H1 (cell line): ENCODE measurements around the gene PEPD. TPM values are rescaled to one million over a fixed set of nuclear protein-coding genes. Genes with fewer than 3 reads are reported as not detected.

ENCODE experiments used
- CTCF ChIA-PET: fragments of 300-600 bp; sonication (Branson Sonifier 250); formaldehyde crosslinking; loops from one replicate; lab custom pipeline; 2021; ENCODE audit not compliant: partially characterized antibody; lab: Charles Lee
- POLR2A ChIA-PET: fragments of 300-600 bp; sonication (Branson Sonifier 250); formaldehyde crosslinking; loops from one replicate; lab custom pipeline; 2021; ENCODE audit warnings: inconsistent platforms; ENCODE audit not compliant: partially characterized antibody; lab: Charles Lee
- DNase-seq, 2 experiments: peaks; one replicate each; pipeline versions ENCODE4 v3.0.0 to v3.0.0-alpha.2; 2010 to 2022; ENCODE audit warnings: low spot score in 2 of 2, low read depth in 1 of 2, mixed read lengths in 1 of 2
- FAIRE-seq: peaks from 2 replicates; lab custom pipeline; 2011; peaks lifted over from hg19 to GRCh38; lab: Jason Lieb, UNC
- H2AFZ ChIP-seq: 2 replicates; pipeline ENCODE4 v1.8.1; 2012; ENCODE audit warnings: low read length, inconsistent platforms
- H2AK5ac ChIP-seq: 2 replicates; pipeline ENCODE4 v1.6.1; 2013; ENCODE audit warnings: low read depth, low read length
- H2BK120ac ChIP-seq: replicated peaks from 2 replicates; pipeline ENCODE3; 2013; ENCODE audit warnings: low read depth, low read length, inconsistent platforms
- H2BK12ac ChIP-seq: 2 replicates; pipeline ENCODE4 v1.6.1; 2013; ENCODE audit warnings: low read depth, low read length
- H2BK15ac ChIP-seq: 2 replicates; pipeline ENCODE4 v1.6.1; 2013; ENCODE audit warnings: low read length
- H2BK20ac ChIP-seq: 2 replicates; pipeline ENCODE4 v1.6.1; 2013; ENCODE audit warnings: low read length
- H2BK5ac ChIP-seq: 2 replicates; pipeline ENCODE4 v1.6.1; 2013; ENCODE audit warnings: low read depth, low read length
- H3K14ac ChIP-seq: 2 replicates; pipeline ENCODE4 v1.6.1; 2013; ENCODE audit warnings: inconsistent platforms; ENCODE audit not compliant: insufficient read length
- H3K18ac ChIP-seq: 2 replicates; pipeline ENCODE4 v1.6.1; 2013; ENCODE audit warnings: low read length; ENCODE audit errors: extremely low read depth
- H3K23ac ChIP-seq: 2 replicates; pipeline ENCODE4 v1.6.1; 2013; ENCODE audit warnings: inconsistent platforms; ENCODE audit not compliant: insufficient read length
- H3K23me2 ChIP-seq: 2 replicates; pipeline ENCODE4 v1.6.1; 2013; ENCODE audit warnings: low read depth, low read length
- H3K27ac ChIP-seq: 2 replicates; pipeline ENCODE4 v1.6.1; 2011; ENCODE audit warnings: low read depth, low read length, inconsistent platforms
- H3K27me3 ChIP-seq, 4 experiments: replicated peaks in 1 of 4; 1 replicate in 1 of 4; 2 replicates in 3 of 4; pipeline versions ENCODE4 v1.6.1 to v1.8.1; 2011 to 2013; ENCODE audit warnings: low read length in 3 of 4, mild to moderate bottlenecking in 3 of 4, inconsistent platforms in 2 of 4, mixed read lengths in 2 of 4, moderate library complexity in 1 of 4; ENCODE audit not compliant: control insufficient read depth in 3 of 4, insufficient read depth in 3 of 4; ENCODE audit errors: extremely low read depth in 1 of 4
- H3K36me3 ChIP-seq, 4 experiments: 2 replicates each; pipeline versions ENCODE4 v1.6.1 to v1.8.1; 2011 to 2013; ENCODE audit warnings: mild to moderate bottlenecking in 4 of 4, low read length in 3 of 4, moderate library complexity in 2 of 4, control low read depth in 1 of 4, inconsistent platforms in 1 of 4; ENCODE audit not compliant: insufficient read depth in 4 of 4, control insufficient read depth in 2 of 4
- H3K4ac ChIP-seq: replicated peaks from 2 replicates; pipeline ENCODE3; 2013; ENCODE audit warnings: low read length, low read depth, mixed read lengths, inconsistent platforms; ENCODE audit not compliant: insufficient read length
- H3K4me1 ChIP-seq, 4 experiments: replicated peaks in 1 of 4; 1 replicate in 1 of 4; 2 replicates in 3 of 4; pipeline versions ENCODE4 v1.6.1 to v1.8.1; 2011 to 2013; ENCODE audit warnings: low read length in 3 of 4, inconsistent platforms in 2 of 4, mixed read lengths in 1 of 4; ENCODE audit not compliant: insufficient read depth in 4 of 4, control insufficient read depth in 3 of 4
- H3K4me2 ChIP-seq, 2 experiments: 2 replicates each; pipeline versions ENCODE4 v1.6.1 to v1.8.1; 2011 to 2013; ENCODE audit warnings: low read depth in 2 of 2, low read length in 2 of 2, control low read depth in 1 of 2, inconsistent platforms in 1 of 2, mild to moderate bottlenecking in 1 of 2; ENCODE audit not compliant: insufficient read depth in 1 of 2
- H3K4me3 ChIP-seq, 4 experiments: fragments of 200-600, 300-600 bp in 1 of 4; sonication (generic), shearing (Covaris generic), sonication (Bioruptor Twin) in 1 of 4; 2 replicates each; pipeline versions ENCODE4 v1.5.1 to v1.8.1; 2011 to 2016; ENCODE audit warnings: low read length in 4 of 4, low read depth in 3 of 4, control low read depth in 2 of 4, inconsistent platforms in 2 of 4, mild to moderate bottlenecking in 2 of 4, mixed read lengths in 1 of 4, moderate library complexity in 1 of 4; ENCODE audit not compliant: insufficient read depth in 2 of 4; ENCODE audit errors: extremely low read depth in 1 of 4
- H3K56ac ChIP-seq: replicated peaks from 2 replicates; pipeline ENCODE3; 2013; ENCODE audit warnings: low read depth, mild to moderate bottlenecking, mixed read lengths, low read length, inconsistent platforms; ENCODE audit not compliant: insufficient read length
- H3K79me1 ChIP-seq: 2 replicates; pipeline ENCODE4 v1.6.1; 2013; ENCODE audit warnings: low read depth, low read length, control low read depth
- H3K79me2 ChIP-seq, 2 experiments: 2 replicates each; pipeline versions ENCODE4 v1.6.1 to v1.8.1; 2012 to 2013; ENCODE audit warnings: low read length in 2 of 2, mild to moderate bottlenecking in 2 of 2, inconsistent platforms in 1 of 2; ENCODE audit not compliant: insufficient read depth in 2 of 2, control insufficient read depth in 1 of 2
- H3K9ac ChIP-seq, 4 experiments: replicated peaks in 1 of 4; 1 replicate in 1 of 4; 2 replicates in 3 of 4; pipeline versions ENCODE4 v1.6.1 to v1.8.1; 2011 to 2013; ENCODE audit warnings: low read depth in 3 of 4, low read length in 3 of 4, control low read depth in 2 of 4, mild to moderate bottlenecking in 2 of 4, moderate library complexity in 2 of 4, inconsistent platforms in 1 of 4; ENCODE audit errors: extremely low read depth in 1 of 4
- H3K9me3 ChIP-seq, 2 experiments: 2 replicates each; pipeline versions ENCODE4 v1.6.1 to v1.8.1; 2012 to 2013; ENCODE audit warnings: mild to moderate bottlenecking in 2 of 2, moderate library complexity in 2 of 2, control low read depth in 1 of 2, inconsistent platforms in 1 of 2, low read depth in 1 of 2, low read length in 1 of 2, mixed read lengths in 1 of 2; ENCODE audit not compliant: insufficient read depth in 2 of 2
- H4K20me1 ChIP-seq, 2 experiments: replicated peaks in 1 of 2; 2 replicates each; pipeline versions ENCODE3 to v1.8.1; 2011 to 2013; ENCODE audit warnings: inconsistent platforms in 2 of 2, low read length in 2 of 2, mild to moderate bottlenecking in 1 of 2; ENCODE audit not compliant: insufficient read depth in 2 of 2, control insufficient read depth in 1 of 2
- H4K5ac ChIP-seq: 2 replicates; pipeline ENCODE4 v1.6.1; 2013; ENCODE audit warnings: low read length, low read depth, mixed read lengths, inconsistent platforms; ENCODE audit not compliant: insufficient read length
- H4K8ac ChIP-seq: 2 replicates; pipeline ENCODE4 v1.8.0; 2013; ENCODE audit warnings: mild to moderate bottlenecking, moderate library complexity, low read length, inconsistent platforms; ENCODE audit not compliant: insufficient read depth; ENCODE audit errors: extremely low read depth
- H4K91ac ChIP-seq: replicated peaks from 2 replicates; pipeline ENCODE3; 2013; ENCODE audit warnings: low read length, mixed read lengths, inconsistent platforms; ENCODE audit not compliant: insufficient read length
- CHD2 ChIP-seq: IDR thresholded peaks from 2 replicates; pipeline ENCODE4 v1.6.1; 2012; ENCODE audit warnings: low read length, improper control_type of control experiment
- EZH2 ChIP-seq: fragments of 200-600 bp; sonication (generic); IDR thresholded peaks from 2 replicates; pipeline ENCODE4 v1.7.1; 2012; ENCODE audit warnings: low read depth, mild to moderate bottlenecking, moderate library complexity, low read length, inconsistent platforms; ENCODE audit not compliant: severe bottlenecking
- FOSL1 ChIP-seq: IDR thresholded peaks from 2 replicates; pipeline ENCODE4 v1.6.1; 2011; ENCODE audit warnings: mild to moderate bottlenecking, low read depth, low read length, moderate library complexity; ENCODE audit not compliant: insufficient read depth
- GABPA ChIP-seq: IDR thresholded peaks from 2 replicates; pipeline ENCODE4 v1.6.1; 2011; ENCODE audit warnings: mild to moderate bottlenecking, low read length, moderate library complexity, borderline replicate concordance; ENCODE audit not compliant: insufficient read depth
- JUN ChIP-seq: IDR thresholded peaks from 2 replicates; pipeline ENCODE4 v1.6.1; 2011; ENCODE audit warnings: low read depth, mild to moderate bottlenecking, improper control_type of control experiment, low read length
- KDM1A ChIP-seq: fragments of 200-600, 300-600 bp; sonication (generic); IDR thresholded peaks from 2 replicates; pipeline ENCODE4 v1.7.1; 2016; ENCODE audit warnings: mild to moderate bottlenecking, low read length, borderline replicate concordance
- WGBS, 2 experiments: shearing (Covaris generic) in 1 of 2; methylation state at CpG; one replicate each; pipeline versions ENCODE4 v1.1.6 to v1.1.7; 2013 to 2015; ENCODE audit warnings: low lambda C conversion rate in 2 of 2, mixed read lengths in 2 of 2, inconsistent platforms in 1 of 2, low coverage in 1 of 2, missing lambda C conversion rate in 1 of 2; ENCODE audit not compliant: insufficient replicate concordance in 2 of 2, insufficient coverage in 1 of 2, insufficient read length in 1 of 2; ENCODE audit errors: extremely low coverage in 1 of 2, missing lambda C conversion rate in 1 of 2; 5-methylcytosine and 5-hydroxymethylcytosine counted together
- polyA plus RNA-seq, 7 experiments: library from polyadenylated mRNA; depleted of rRNA in 3 of 7; stranded (reverse) in 5 of 7; unstranded in 2 of 7; fragments of >200 nt in 5 of 7; fragments of 200-250 nt in 2 of 7; gene quantifications; 1 replicate in 5 of 7; 2 replicates in 1 of 7; 4 replicates in 1 of 7; pipeline versions ENCODE4 v1.2.1 to v1.2.3, GENCODE V29; 2011 to 2013; ENCODE audit warnings: missing spikeins in 2 of 7, mixed read lengths in 2 of 7
- total RNA-seq: library from RNA; stranded (reverse); fragmentation: NEBNext Ultra II Directional; extraction: Animal tissue kit (Norgen Biotek cat#: 25700); gene quantifications from 2 replicates; pipeline ENCODE4 v1.2.1, GENCODE V29; 2021

PEPD gene
- total and polyA plus RNA-seq, 2 of the 8 experiments (the other 6 are each of a cell fraction or from before 2014, with no cell fraction given), result 84.1 to 178 TPM

GRCh38 chr19:33529094-33529676, 7.6 kb upstream of the PEPD start:
- Histone ChIP-seq H3K4me3 (no peak overlapping the region), H3K9ac (no peak overlapping the region), H4K8ac (no peak overlapping the region), H2BK5ac (no peak overlapping the region), H3K4me1 (peaks cover 0 to 21% (median 10%) of the 10 kb centered on the region in 4 experiments; a peak in 5 of 7 replicates), H3K18ac (no peak overlapping the region), H3K27ac (no peak overlapping the region), H3K23ac (no peak overlapping the region), H3K23me2 (no peaks in the 10 kb centered on the region), H3K79me1 (no peaks in the 10 kb centered on the region), H3K36me3 (no peaks in the 10 kb centered on the region), H4K20me1 (no peaks in the 10 kb centered on the region), H2BK20ac (no peak overlapping the region), H2AFZ (0 out of 2 replicates have a peak overlapping the region, but pooled peaks have one; percentile 51), H3K56ac (no peak overlapping the region), H2BK15ac (0 out of 2 replicates have a peak overlapping the region, but pooled peaks have one; percentile 36), H3K4ac (no peak overlapping the region), H3K14ac (no peak overlapping the region), H4K5ac (no peak overlapping the region), H2BK12ac (no peak overlapping the region), H3K9me3 (no peaks in the 10 kb centered on the region), H3K27me3 (no peaks in the 10 kb centered on the region), H3K4me2 (no peak overlapping the region), H4K91ac (no peak overlapping the region), H2AK5ac (no peak overlapping the region), H2BK120ac (no peak overlapping the region), H3K79me2 (no peaks in the 10 kb centered on the region)
- ChIA-PET CTCF (interaction anchor here (0.8 to 1.0 kb wide), 2 partner anchors 42 to 230 kb away, joined by 3 to 4 read pairs; no protein-coding TSS in a partner anchor), POLR2A (interaction anchor here (0.7 to 1.1 kb wide), 4 partner anchors 93 to 239 kb away, joined by 3 read pairs; no protein-coding TSS in a partner anchor)
- WGBS, 2 experiments, result 82% methylated on average over 12 of the region's 12 CpGs; no CpG with 5 or more reads in 1 of the 2 experiments
- TF ChIP-seq EZH2 (no peak), KDM1A (no peak), CHD2 (no peak), FOSL1 (no peak), GABPA (no peak), JUN (no peak)
- DNase-seq, result no peak
- no peak for FAIRE-seq
